GM18873 (cell line): ENCODE data around the gene PSTK.
A peak's percentile ranks its signal among the peaks of the same experiment; 100 is the strongest.

Experiments
- ATAC-seq: cut with Tn5 transposase; IDR thresholded peaks from one replicate; pipeline ENCODE4 v1.9.1; 2021; ENCODE audit warnings: mild to moderate bottlenecking, moderate library complexity, moderate number of reproducible peaks; ENCODE audit not compliant: unreplicated experiment, low FRiP score

The PSTK gene

DNA sequence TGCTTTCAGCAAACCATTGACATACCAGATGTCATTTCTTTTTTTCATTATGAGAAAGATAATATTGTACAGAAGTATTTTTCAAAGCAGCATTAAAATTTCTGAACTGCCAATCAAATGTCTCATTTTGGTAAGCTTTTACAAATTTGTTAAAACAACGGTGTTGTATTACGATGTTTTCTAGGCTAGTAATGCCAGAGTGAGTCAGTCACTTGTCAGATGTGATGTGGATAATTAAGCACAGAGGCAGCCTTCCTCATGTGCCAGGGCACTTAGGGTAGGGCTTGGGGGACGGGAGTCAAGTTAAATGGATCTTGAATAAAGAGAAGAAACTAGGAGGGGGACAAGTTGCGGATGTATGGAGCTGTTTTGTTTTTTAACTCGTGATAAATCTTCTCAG, 10.1 kb downstream of the PSTK start:
- no peak for ATAC-seq

DNA sequence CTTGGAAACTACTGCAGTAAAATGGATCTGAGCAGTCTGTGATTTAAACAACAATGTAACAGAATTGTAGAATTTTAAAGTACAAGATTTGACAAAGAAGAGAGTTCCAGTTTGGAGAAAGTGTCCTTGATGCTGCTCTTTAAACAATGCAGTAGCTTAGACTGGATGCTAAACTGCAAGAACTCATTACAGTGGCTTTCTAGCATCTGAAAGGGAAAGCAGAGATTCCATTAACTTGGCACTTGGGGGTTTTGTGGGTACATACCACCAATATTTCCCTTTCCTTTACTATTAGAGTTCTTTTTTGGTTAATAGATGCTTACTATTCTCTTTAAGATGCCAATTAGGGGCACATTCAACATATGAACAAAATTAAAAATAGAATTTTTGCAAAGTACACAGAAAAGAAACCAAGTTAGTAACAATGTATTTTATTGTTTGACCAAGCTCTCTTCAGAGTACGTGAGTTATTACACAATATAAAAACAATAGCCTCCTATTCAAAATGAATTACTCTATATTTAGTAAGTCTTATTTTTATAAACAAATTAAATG, 11.9 kb downstream of the PSTK start:
- no peak for ATAC-seq

DNA sequence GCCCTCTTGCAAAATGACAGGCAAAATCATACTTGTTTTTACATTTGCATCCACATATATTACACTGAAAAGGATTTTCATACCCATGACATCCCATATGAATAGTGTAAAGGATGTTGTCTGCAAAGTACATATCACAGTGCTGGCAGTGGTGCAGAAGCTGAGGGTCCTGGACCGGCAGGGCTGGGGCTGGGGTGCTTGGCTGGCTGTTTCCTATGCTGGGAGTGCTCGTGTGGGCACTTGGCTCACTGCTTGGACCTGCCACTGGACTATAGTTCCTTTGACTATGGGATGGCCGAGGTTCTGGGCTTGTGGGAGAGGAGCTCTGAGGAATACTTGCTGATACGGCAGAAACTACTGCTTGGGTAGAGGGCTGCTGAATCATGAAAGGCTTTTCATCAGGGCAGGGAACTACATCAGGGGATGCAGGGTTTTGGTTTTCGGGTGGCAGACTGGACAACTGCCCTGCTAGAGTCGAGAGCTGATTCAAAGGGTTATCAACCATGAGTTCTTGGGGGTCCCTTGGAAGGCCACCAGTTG, 13.7 kb downstream of the PSTK start:
- ATAC-seq: no peak

DNA sequence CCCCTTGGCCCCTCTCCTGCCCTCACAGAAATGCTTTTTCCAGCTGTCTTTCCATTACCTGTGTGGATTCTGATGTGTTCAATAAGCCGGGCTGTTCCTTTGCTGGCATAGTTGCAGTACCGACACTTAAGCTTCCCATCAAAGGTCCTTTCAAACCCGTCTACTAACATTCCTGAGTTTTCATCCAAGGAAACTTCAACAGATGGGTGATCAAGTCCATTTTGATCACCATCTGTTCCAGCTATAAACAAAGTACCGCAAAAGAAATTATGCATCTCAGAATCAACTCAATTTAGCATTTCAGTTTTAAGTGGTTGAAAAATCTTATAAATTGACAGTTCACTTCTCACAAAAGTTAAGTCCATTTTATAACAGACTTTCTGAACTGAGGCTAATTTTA, 15.7 kb downstream of the PSTK start:
- no peak for ATAC-seq

DNA sequence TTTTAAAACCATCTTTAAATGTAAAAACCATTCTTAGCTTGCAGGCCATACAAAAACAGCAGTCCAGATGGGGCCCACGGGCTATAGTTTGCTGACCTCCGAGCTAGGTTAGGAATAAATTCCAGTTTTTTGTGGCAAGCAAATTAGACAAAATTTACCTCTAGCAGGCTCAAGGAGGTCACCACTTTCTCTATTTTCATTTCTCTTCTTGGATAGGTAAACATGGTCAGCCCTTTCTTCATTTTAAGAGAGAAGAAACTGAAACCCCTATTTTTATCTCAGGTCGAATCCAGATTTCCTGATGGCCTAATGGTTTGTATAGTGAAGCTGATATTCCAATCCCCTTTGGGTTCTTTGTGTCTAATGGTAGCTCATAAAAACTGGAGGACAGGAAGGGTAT, 17.7 kb downstream of the PSTK start:
- no peak for ATAC-seq

DNA sequence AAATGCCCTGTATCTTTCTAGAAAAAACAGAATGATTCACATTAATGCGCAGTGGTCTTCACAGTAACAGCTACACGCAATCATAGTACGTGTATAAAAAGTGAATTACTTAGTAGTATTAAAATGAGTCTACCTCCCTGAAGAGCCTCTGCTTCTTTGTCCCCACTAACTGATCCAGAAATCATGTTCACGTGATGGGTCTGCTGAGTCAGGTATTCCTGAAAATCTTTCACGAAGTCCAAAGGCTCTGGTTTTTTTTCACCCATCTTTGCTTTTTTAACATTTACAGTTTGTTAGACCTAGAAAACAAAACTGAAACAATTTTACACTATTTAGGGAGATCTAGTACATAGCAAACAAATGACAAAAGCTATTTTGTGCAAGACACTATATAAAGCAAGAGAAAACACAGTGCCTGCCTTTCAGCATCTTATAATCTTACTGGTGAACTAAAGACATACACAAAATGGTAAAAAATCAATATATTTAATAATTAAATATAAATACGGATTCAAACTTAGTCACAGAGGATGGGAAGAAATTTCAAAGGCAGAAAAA, 18.2 kb downstream of the PSTK start:
- ATAC-seq: no peak

DNA sequence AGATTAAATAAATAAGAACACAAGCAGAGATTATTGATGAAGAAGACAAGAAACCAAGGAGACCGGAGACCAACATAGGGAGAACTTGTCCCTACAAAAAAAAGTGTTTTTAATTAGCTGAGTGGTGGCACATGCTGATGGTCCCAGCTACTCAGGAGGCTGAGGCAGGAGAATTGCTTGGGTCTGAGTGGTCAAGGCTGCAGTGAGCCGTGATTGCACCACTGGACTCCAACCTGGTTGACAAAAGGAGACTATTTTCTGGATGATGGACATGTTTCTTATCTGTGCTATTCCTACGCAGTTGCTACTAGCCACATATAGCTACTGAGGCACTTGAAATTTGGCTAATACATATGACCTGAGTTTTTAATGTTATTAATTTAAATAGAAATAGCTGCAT, 18.7 kb downstream of the PSTK start:
- ATAC-seq: no peak

DNA sequence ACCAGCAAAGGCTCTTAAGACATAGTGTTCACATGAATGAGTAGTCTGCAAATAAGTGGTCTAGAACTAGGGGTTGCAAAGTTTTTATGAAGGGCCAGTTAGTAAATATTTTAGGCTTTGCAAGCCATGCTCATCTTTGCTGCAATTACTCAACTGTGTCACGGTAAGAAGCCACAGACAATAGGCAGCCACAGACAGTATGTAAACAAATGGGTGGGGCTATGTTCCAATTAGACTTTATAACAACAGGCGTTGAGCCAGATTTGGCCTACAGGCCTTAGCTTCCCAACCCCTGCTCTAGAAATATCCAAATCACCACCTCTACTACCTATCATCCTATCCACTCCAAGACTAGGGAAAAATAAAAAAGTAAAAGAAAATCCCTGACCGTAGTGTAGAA, 19.1 kb downstream of the PSTK start:
- ATAC-seq: no peak

DNA sequence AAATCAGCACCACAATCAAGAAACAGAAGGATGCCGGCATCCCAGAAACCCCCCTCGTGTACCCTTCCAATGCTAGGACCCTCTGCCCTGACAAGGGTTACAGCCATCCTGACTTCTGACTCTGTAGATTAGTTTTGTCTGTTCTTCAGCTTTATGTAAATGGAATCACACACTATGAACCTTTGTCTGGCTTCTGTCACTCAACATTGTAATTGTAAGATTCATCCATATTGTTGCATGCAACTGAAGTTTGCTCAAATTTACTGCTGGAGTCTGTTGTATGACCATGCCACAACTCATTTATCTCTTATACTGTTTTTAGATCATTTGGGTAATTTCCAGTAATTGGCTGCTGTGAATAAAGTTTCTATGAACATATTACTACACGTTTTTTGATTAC, 20.0 kb downstream of the PSTK start:
- ATAC-seq: no peak

DNA sequence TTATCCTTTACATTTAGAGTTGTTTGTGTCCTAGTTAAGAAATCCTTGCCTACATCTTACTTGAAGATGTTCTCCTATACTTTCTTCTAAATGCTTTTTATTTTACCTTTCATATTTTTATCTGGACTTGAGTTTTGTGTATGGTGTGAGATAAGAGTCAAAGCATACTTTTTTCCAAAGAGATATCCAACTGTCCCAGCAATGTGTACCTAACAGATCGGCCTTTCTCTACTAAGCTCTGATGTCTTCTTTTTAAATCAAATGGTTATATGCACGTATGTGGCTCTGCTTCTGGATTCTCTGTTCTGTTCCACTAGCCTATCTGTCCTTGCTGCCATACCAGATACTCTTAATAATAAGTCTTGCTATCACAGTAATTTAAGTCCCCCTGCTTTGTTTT, 21.2 kb downstream of the PSTK start:
- ATAC-seq: no peak

DNA sequence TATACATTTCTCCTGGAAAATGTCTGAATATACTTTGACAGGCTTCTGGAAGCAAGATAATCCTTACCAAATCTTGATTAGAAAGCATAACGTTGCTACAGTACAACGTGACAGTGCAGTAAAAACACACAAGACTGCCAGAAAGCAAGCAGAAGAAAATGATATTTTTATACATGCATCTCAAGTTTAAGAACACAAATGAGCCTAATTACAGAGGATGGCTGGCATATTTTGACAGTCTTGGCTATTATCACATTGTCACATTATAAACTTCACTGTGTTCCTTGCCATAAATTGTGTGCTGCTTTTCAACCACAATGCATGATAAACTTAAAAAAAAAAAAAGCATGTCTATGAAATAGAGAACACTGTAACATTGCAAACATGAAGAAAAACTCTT, 24.1 kb downstream of the PSTK start:
- no peak for ATAC-seq

DNA sequence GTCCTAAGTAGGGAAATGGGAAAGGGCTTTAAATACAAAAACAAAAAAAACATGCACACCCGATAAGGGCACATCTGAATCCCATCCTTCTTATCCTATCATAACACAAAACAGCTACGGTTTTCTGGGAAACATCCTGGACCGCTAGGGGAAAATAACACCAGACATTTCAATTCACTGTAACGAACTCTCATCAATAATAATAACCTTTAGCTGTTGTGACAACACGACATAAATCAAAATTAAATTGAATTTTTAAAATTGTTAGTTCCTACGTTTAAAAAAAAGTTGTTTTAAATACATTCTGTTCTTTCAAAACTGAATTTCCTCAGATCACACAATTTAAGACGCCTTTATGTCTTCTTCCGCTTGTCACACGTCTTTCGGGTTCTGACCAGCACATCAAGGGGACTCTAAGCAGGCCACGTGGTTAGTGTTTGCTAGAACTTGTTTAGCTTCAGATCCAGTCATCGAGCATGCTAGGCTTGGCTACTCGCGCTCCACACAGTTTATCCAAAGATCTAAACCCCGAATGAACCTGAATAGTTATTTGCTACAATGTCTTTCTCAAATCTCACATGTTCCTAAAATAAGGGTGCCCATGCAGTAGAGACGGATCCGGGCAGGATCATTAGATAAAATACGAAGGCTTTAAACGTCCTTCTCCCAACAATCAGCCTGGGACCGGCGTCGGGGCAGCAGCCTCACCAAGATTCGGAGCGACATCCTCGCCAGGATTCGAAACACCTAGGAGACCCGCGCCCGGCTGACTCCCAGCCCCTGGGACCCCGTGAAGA, 27.6 kb downstream of the PSTK start:
- no peak for ATAC-seq

DNA sequence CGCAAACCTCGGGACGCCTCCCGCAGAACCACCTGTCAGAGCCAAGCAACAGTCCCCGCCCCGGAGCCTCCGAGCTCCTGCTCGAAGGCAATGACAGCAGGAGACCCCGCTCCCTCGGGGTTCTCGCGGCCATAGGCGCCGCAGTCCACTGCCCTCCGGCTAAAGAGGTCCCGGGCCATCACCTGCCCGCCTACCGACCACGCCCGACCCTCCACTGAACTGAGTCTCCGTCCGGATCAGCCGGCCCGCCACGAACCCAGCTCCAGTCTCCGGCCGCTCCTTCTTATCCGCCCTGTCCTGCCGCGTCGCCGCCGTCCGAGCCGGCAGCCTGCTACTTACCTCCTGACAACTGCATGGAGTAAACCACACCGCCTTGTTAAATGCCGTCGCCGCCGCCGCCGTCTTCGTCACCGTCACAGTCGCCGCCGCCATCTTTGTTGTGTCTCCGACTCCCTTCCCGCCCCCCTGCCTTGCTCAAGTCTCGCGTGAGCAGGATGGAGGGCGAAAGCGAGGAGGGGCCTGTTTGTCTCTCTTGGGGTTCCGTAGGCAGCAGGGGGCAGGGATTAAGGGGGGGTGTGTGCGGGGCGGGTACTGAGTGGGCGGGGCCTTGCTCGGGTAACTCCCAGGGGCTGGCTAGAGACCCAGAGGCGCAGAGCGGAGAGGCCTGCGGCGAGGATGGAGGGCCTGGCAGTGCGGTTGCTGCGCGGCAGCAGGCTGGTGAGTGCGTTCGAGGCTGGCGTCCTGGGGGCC, 28.3 kb downstream of the PSTK start, which contains the start of the genes ACADSB and IKZF5:
Gene ACADSB (plus strand): TSS at position 652 of the 750 bp plus-strand sequence. CDS start 24 bp downstream, at position 676.
Gene IKZF5 (minus strand): TSS at position 441 of the 750 bp plus-strand sequence. CDS start 10,170 bp downstream, outside the sequence.
- peak; percentile 69 for ATAC-seq

DNA sequence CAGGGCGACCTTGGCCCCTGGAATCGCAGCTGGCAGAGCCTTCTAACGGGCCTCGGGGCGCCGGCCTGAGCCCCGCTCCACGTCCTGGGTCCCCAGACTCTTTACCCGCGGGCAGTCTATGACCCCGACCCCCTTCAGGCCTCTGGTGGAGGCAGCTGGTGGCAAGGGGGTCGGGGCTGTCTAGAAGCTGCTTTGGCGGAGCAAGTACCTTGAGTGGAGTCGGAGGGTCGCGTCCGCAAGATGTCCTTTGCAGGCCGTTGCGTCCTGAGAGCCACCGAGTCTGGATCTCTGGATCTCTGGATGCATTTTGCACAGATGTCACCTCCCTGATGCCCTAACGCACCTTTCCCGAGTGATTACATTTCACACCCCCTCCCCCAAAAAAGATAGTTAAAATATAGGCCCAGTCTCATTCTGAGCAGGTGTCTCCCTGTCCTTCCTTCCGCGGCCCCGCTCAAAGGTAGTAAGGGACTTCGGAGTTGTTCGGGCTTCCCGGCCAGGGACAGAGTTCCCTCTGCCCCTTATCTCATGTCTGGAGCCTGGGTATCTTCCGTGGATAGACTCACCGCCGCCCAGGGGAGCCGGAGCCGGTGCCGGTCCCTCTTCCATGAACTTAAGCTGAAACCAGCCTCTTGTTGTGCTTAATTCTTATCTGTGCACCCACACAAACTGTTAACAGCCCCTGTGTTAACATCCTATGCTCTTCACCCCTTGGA, 29.1 kb downstream of the PSTK start:
- ATAC-seq: peak; percentile 2

DNA sequence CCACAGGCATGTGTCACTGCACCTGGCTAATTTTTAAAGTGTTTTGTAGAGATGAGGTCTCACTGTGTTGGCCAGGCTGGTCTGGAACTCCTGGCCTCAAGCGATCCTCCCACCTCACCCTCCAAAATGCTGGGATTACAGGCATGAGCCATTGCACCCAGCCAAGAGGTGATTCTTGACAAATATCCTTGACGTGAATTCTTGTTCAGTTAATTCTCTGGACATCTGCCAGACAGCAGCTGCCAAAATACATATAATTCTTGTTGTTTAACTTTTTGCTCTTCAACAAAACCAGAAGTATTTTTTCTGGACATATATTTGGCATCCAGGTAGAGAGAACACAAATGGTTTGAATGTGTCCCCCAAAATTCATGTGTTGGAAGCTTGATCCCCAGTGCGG, 31.8 kb downstream of the PSTK start:
- no peak for ATAC-seq

DNA sequence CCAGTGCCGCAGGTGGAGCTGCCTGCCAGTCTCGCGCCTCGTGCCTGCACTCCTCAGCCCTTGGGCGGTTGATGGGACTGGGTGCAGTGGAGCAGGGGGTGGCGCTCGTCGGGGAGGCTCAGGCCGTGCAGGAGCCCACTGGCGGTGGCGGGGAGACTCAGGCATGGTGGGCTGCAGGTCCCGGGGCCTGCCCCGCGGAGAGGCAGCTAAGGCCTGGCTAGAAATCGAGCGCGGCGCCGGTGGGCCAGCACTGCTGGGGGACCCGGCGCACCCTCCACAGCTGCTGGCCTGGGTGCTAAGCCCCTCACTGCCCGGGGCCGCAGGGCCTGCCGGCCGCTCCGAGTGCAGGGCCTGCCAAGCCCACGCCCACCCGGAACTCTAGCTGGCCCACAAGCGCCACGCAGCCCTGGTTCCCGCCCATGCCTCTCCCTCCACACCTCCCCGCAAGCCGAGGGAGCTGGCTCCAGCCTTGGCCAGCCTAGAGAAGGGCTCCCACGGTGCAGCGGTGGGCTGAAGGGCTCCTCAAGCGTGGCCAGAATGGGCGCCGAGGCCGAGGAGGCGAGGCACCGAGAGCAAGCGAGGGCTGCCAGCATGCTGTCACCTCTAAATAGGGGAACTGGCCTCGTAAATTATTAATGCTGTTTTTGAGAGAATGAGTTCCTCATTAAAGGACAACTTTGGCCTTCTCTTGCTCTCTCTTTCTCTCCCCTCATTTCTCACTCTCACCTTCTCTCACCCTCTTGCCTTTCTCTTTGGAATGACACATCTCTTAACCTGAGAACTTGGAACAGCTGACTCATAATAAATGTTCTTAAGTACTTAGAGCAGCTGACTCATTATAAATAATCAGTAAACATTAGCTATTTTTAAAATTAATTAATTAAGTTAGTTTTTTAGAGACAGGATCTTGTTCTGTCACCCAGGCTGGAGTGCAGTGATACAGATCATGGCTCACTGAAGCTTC, 33.5 kb downstream of the PSTK start:
- ATAC-seq: no peak

DNA sequence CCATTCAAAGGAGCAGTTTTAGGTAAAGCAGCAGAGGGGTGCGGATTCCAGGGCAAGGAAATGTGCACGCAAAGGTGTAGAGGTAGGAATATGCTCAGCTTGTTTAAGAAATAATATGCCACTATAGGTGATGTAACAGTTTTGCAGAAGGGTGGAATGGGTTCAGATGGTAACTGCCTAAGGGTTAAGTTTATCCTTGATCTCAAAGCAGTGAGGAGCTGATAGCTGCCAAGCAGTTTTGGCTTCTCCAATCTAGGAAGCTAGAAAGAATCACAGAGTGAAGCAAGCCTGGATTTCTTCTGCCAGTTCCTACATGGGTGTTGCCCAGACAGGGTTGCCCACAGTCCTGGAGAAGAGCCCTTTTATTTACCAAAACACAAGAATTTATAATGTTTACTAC, 34.6 kb downstream of the PSTK start:
- ATAC-seq: no peak

DNA sequence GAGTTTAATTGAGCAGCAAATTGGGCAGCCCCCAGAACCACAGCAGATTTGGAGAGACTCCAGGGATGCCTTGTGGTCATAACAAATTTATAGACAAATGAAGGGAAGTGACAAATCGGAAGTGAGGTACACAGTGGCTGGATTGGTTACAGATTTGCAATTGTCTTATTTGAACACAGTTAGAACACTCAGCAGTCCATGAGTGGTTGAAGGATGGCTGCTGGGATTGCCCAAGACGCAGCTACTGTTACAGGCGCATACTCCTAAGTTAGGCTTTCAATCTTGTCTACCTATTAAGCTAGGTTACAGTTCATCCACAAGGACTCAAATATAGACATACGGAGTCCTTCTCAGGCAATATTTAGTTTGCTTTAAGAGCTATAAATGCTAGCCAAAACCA, 36.0 kb downstream of the PSTK start:
- ATAC-seq: no peak
